ENCODE results near the gene DYNLT2B.
"Not testable (repeated sequence)": the region's sequence is repeated elsewhere in the genome, so short reads cannot be mapped to it uniquely, and the experiment has no call there.

Gene DYNLT2B

DNA sequence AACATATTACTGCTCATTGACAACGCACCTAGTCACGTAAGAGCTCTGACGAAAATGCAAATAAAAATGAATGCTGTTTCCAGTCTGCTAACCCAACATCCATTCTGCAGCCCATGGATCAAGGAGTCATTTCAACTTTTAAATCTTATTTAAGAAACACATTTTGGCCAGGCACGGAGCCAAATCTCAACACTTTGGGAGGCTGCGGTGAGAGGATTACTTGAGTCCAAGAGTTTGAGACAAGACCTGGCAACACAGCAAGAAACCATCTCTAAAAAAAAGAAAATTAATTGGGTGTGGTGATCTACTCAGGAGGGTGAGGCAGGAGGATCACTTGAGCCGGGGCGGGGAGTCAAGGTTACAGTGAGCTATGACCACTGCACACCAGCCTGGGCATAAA, 42.5 kb upstream of the DYNLT2B start:
- TF ChIP-seq, protein P1, sequence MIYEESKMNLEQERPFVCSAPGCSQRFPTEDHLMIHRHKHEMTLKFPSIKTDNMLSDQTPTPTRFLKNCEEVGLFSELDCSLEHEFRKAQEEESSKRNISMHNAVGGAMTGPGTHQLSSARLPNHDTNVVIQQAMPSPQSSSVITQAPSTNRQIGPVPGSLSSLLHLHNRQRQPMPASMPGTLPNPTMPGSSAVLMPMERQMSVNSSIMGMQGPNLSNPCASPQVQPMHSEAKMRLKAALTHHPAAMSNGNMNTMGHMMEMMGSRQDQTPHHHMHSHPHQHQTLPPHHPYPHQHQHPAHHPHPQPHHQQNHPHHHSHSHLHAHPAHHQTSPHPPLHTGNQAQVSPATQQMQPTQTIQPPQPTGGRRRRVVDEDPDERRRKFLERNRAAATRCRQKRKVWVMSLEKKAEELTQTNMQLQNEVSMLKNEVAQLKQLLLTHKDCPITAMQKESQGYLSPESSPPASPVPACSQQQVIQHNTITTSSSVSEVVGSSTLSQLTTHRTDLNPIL (CRISPR knock-in tag; IDR thresholded peaks at IDR 0.05; ENCODE audit: low read depth) = no peak
- TF ChIP-seq TOX (CRISPR knock-in tag; IDR thresholded peaks at IDR 0.05; ENCODE audit: borderline replicate concordance) = no peak
- TF ChIP-seq ZNF70 (CRISPR knock-in tag; IDR thresholded peaks at IDR 0.05) = no peak
- TF ChIP-seq CSDC2 (CRISPR knock-in tag; IDR thresholded peaks at IDR 0.05) = no peak
- TF ChIP-seq GLIS3 (CRISPR knock-in tag; IDR thresholded peaks at IDR 0.05) = no peak
- no peak for TF ChIP-seq PPARA (CRISPR knock-in tag; IDR thresholded peaks at IDR 0.05; ENCODE audit: borderline replicate concordance)
- TF ChIP-seq BACH2 (CRISPR knock-in tag; IDR thresholded peaks at IDR 0.05; ENCODE audit: borderline replicate concordance) = no peak
- TF ChIP-seq, protein P2, sequence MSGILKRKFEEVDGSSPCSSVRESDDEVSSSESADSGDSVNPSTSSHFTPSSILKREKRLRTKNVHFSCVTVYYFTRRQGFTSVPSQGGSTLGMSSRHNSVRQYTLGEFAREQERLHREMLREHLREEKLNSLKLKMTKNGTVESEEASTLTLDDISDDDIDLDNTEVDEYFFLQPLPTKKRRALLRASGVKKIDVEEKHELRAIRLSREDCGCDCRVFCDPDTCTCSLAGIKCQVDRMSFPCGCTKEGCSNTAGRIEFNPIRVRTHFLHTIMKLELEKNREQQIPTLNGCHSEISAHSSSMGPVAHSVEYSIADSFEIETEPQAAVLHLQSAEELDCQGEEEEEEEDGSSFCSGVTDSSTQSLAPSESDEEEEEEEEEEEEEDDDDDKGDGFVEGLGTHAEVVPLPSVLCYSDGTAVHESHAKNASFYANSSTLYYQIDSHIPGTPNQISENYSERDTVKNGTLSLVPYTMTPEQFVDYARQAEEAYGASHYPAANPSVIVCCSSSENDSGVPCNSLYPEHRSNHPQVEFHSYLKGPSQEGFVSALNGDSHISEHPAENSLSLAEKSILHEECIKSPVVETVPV (CRISPR knock-in tag; IDR thresholded peaks at IDR 0.05) = no peak
- TF ChIP-seq ZFP30 (CRISPR knock-in tag; IDR thresholded peaks at IDR 0.05) = no peak
- TF ChIP-seq ZNF565 (CRISPR knock-in tag; conservative IDR thresholded peaks at IDR 0.05; ENCODE audit: low read depth) = no peak
- no peak for TF ChIP-seq TCF4 (CRISPR knock-in tag; IDR thresholded peaks at IDR 0.05; ENCODE audit: borderline replicate concordance)
- TF ChIP-seq SNAI2 (CRISPR knock-in tag; IDR thresholded peaks at IDR 0.05) = no peak
- TF ChIP-seq, protein P3, sequence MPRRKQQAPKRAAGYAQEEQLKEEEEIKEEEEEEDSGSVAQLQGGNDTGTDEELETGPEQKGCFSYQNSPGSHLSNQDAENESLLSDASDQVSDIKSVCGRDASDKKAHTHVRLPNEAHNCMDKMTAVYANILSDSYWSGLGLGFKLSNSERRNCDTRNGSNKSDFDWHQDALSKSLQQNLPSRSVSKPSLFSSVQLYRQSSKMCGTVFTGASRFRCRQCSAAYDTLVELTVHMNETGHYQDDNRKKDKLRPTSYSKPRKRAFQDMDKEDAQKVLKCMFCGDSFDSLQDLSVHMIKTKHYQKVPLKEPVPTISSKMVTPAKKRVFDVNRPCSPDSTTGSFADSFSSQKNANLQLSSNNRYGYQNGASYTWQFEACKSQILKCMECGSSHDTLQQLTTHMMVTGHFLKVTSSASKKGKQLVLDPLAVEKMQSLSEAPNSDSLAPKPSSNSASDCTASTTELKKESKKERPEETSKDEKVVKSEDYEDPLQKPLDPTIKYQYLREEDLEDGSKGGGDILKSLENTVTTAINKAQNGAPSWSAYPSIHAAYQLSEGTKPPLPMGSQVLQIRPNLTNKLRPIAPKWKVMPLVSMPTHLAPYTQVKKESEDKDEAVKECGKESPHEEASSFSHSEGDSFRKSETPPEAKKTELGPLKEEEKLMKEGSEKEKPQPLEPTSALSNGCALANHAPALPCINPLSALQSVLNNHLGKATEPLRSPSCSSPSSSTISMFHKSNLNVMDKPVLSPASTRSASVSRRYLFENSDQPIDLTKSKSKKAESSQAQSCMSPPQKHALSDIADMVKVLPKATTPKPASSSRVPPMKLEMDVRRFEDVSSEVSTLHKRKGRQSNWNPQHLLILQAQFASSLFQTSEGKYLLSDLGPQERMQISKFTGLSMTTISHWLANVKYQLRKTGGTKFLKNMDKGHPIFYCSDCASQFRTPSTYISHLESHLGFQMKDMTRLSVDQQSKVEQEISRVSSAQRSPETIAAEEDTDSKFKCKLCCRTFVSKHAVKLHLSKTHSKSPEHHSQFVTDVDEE (CRISPR knock-in tag; IDR thresholded peaks at IDR 0.05) = no peak
- no peak for TF ChIP-seq ISL1 (CRISPR knock-in tag; IDR thresholded peaks at IDR 0.05)
- TF ChIP-seq ZNF8 (CRISPR knock-in tag; IDR thresholded peaks at IDR 0.05) = no peak
- no peak for TF ChIP-seq OSR1 (CRISPR knock-in tag; IDR thresholded peaks at IDR 0.05)
- TF ChIP-seq ZFP3 (CRISPR knock-in tag; IDR thresholded peaks at IDR 0.05) = no peak
- TF ChIP-seq, protein P4, sequence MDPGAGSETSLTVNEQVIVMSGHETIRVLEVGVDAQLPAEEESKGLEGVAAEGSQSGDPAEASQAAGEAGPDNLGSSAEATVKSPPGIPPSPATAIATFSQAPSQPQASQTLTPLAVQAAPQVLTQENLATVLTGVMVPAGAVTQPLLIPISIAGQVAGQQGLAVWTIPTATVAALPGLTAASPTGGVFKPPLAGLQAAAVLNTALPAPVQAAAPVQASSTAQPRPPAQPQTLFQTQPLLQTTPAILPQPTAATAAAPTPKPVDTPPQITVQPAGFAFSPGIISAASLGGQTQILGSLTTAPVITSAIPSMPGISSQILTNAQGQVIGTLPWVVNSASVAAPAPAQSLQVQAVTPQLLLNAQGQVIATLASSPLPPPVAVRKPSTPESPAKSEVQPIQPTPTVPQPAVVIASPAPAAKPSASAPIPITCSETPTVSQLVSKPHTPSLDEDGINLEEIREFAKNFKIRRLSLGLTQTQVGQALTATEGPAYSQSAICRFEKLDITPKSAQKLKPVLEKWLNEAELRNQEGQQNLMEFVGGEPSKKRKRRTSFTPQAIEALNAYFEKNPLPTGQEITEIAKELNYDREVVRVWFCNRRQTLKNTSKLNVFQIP (CRISPR knock-in tag; IDR thresholded peaks at IDR 0.05; ENCODE audit: borderline replicate concordance, low read depth) = no peak
- no peak for ATAC-seq

DNA sequence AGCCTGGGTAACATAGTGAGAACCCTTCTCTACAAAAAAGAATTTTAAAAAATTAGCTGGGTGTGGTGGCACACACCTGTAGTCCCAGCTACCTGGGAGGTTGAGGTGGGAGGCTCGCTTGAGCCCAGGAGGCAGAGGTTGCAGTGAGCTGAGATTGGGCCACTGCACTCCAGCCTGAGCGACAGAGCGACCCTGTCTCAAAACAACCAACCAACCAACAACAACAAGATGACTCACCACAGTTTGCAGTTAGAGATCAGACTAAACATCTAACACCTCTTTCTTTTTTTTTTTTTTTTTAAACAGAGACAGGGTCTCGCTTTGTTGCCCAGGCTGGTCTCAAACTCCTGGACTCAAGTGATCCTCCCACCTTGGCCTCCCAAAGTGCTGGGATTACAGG, 40.5 kb upstream of the DYNLT2B start:
- ATAC-seq = not testable (repeated sequence)

DNA sequence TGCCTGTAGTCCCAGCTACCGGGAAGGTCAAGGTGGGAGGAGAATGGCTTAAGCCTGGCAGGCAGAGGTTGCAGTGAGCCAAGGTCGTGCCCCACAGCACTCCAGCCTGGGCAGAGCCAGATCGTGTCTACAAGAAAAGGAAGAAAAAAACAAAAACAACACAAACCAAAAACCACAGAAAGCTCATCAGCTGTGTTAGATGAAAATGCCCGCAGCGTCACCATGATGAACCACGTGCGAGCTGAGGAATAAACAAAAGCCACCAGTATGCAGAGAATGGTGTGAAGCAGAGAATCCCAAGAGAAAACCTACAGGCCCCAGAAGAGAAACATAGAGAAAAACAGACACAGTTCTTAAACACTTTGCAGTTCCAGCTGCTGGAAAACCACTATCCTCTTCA, 39.9 kb upstream of the DYNLT2B start:
- no peak for TF ChIP-seq ZFP3 (CRISPR knock-in tag; IDR thresholded peaks at IDR 0.05)
- no peak for TF ChIP-seq OSR1 (CRISPR knock-in tag; IDR thresholded peaks at IDR 0.05)
- no peak for TF ChIP-seq ZFP30 (CRISPR knock-in tag; IDR thresholded peaks at IDR 0.05)
- TF ChIP-seq ZC3H10 (CRISPR knock-in tag; IDR thresholded peaks at IDR 0.05) = no peak
- TF ChIP-seq, protein P5, sequence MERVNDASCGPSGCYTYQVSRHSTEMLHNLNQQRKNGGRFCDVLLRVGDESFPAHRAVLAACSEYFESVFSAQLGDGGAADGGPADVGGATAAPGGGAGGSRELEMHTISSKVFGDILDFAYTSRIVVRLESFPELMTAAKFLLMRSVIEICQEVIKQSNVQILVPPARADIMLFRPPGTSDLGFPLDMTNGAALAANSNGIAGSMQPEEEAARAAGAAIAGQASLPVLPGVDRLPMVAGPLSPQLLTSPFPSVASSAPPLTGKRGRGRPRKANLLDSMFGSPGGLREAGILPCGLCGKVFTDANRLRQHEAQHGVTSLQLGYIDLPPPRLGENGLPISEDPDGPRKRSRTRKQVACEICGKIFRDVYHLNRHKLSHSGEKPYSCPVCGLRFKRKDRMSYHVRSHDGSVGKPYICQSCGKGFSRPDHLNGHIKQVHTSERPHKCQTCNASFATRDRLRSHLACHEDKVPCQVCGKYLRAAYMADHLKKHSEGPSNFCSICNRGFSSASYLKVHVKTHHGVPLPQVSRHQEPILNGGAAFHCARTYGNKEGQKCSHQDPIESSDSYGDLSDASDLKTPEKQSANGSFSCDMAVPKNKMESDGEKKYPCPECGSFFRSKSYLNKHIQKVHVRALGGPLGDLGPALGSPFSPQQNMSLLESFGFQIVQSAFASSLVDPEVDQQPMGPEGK (CRISPR knock-in tag; IDR thresholded peaks at IDR 0.05; ENCODE audit: borderline replicate concordance) = no peak
- no peak for TF ChIP-seq TCF4 (CRISPR knock-in tag; IDR thresholded peaks at IDR 0.05; ENCODE audit: borderline replicate concordance)
- no peak for TF ChIP-seq PPARA (CRISPR knock-in tag; IDR thresholded peaks at IDR 0.05; ENCODE audit: borderline replicate concordance)
- TF ChIP-seq GLIS3 (CRISPR knock-in tag; IDR thresholded peaks at IDR 0.05) = no peak
- no peak for TF ChIP-seq ESRRG (CRISPR knock-in tag; IDR thresholded peaks at IDR 0.05)
- no peak for TF ChIP-seq RARB (CRISPR knock-in tag; IDR thresholded peaks at IDR 0.05)
- TF ChIP-seq ISL1 (CRISPR knock-in tag; IDR thresholded peaks at IDR 0.05) = no peak
- ATAC-seq = no peak

Measured in SK-N-SH treated with all-trans-retinoic acid at 6 μM for 48 hours (cell line).